Panc1 (cell line): ENCODE data around the gene RCOR2. TPM values are rescaled to one million over a fixed set of nuclear protein-coding genes. Genes with fewer than 3 reads are reported as not detected.

ENCODE experiments used
- total RNA-seq: library from RNA; stranded (reverse); gene quantifications from one replicate; pipeline ENCODE4 v1.2.1, GENCODE V29; 2021; ENCODE audit not compliant: unreplicated experiment

The RCOR2 gene
- total RNA-seq, 1 experiment from 2014 or later, result 10.2 TPM

Other genes with a start within 250 kb of the RCOR2 start
- 79.0 TPM for gene ATL3, start 245.8 kb downstream of the RCOR2 start, total RNA-seq
- gene RTN3, start 235.7 kb downstream of the RCOR2 start, total RNA-seq, result 145 TPM
- 16.1 TPM for gene ZFTA, start 148.4 kb downstream of the RCOR2 start, total RNA-seq
- 59.1 TPM for gene SPINDOC, start 103.7 kb downstream of the RCOR2 start, total RNA-seq
- 41.1 TPM for gene MARK2, start 78.1 kb downstream of the RCOR2 start, total RNA-seq
- gene NAA40, start 21.8 kb upstream of the RCOR2 start, total RNA-seq, result 43.2 TPM
- gene COX8A, start 57.5 kb upstream of the RCOR2 start, total RNA-seq, result 613 TPM
- gene OTUB1, start 69.3 kb upstream of the RCOR2 start, total RNA-seq, result 118 TPM
- 0.51 TPM for gene FLRT1, start 118.8 kb upstream of the RCOR2 start, total RNA-seq
- gene MACROD1, start 248.9 kb upstream of the RCOR2 start, total RNA-seq, result 16.8 TPM